MCF 10A (cell line): Measurements from ENCODE around the gene IQCK. TPM values are rescaled to one million over a fixed set of nuclear protein-coding genes. Genes with fewer than 3 reads are reported as not detected.

Experiments
- BruUV-seq: library from RNA; stranded (reverse); fragments of 400-500 nt; replicated peaks from 2 replicates; lab custom pipeline; 2021; lab: Mats Ljungman, UMichigan
- CTCF ChIA-PET: fragments of 300-600 bp; sonication (Branson Sonifier 250); formaldehyde crosslinking; extraction: SDS; loops from one replicate; lab custom pipeline; 2021; ENCODE audit warnings: antibody characterized with exemption, inconsistent platforms; lab: Yijun Ruan, JAX
- POLR2A ChIA-PET: fragments of 300-600, 350-650 bp; sonication (Branson Sonifier 250); formaldehyde crosslinking; extraction: SDS; loops from one replicate; lab custom pipeline; 2020; ENCODE audit warnings: antibody characterized with exemption, inconsistent platforms; lab: Yijun Ruan, JAX
- DNase-seq: peaks from one replicate; pipeline ENCODE4 v3.0.0-alpha.2; 2018; ENCODE audit not compliant: unreplicated experiment
- H3K27ac Mint-ChIP-seq: one replicate; pipeline ENCODE4 v1.8.0; 2022; ENCODE audit warnings: mild to moderate bottlenecking, low read depth, mixed read lengths; ENCODE audit not compliant: unreplicated experiment
- H3K27me3 Mint-ChIP-seq: one replicate; pipeline ENCODE4 v1.8.0; 2022; ENCODE audit warnings: mixed read lengths; ENCODE audit not compliant: insufficient read depth, unreplicated experiment
- H3K36me3 Mint-ChIP-seq: one replicate; pipeline ENCODE4 v1.8.0; 2022; ENCODE audit warnings: mild to moderate bottlenecking, moderate library complexity, mixed read lengths; ENCODE audit not compliant: insufficient read depth, unreplicated experiment
- H3K4me1 Mint-ChIP-seq: one replicate; pipeline ENCODE4 v1.8.0; 2022; ENCODE audit warnings: mixed read lengths; ENCODE audit not compliant: insufficient read depth, unreplicated experiment
- H3K4me3 Mint-ChIP-seq: one replicate; pipeline ENCODE4 v1.8.0; 2022; ENCODE audit warnings: mild to moderate bottlenecking, moderate library complexity, mixed read lengths; ENCODE audit not compliant: unreplicated experiment
- H3K9me3 Mint-ChIP-seq: one replicate; pipeline ENCODE4 v1.8.0; 2022; ENCODE audit warnings: mixed read lengths; ENCODE audit not compliant: unreplicated experiment
- intact Hi-C: fragments of 100-400 bp; cut with micrococcal nuclease; formaldehyde crosslinking; loops from 2 replicates; pipeline ENCODE4 v1.14.1; 2022
- total RNA-seq: library from RNA; stranded (reverse); gene quantifications from 2 replicates; pipeline ENCODE4 v1.2.3, GENCODE V29; 2022
- TF ChIP-seq, protein P1 (sequence below): fragments of 200-600 bp; IDR thresholded peaks from one replicate; pipeline ENCODE4 v1.8.0; 2022; ENCODE audit warnings: antibody characterized with exemption, mild to moderate bottlenecking; ENCODE audit not compliant: unreplicated experiment

The IQCK gene
- total RNA-seq, 1 experiment from 2014 or later = 5.9 TPM

DNA sequence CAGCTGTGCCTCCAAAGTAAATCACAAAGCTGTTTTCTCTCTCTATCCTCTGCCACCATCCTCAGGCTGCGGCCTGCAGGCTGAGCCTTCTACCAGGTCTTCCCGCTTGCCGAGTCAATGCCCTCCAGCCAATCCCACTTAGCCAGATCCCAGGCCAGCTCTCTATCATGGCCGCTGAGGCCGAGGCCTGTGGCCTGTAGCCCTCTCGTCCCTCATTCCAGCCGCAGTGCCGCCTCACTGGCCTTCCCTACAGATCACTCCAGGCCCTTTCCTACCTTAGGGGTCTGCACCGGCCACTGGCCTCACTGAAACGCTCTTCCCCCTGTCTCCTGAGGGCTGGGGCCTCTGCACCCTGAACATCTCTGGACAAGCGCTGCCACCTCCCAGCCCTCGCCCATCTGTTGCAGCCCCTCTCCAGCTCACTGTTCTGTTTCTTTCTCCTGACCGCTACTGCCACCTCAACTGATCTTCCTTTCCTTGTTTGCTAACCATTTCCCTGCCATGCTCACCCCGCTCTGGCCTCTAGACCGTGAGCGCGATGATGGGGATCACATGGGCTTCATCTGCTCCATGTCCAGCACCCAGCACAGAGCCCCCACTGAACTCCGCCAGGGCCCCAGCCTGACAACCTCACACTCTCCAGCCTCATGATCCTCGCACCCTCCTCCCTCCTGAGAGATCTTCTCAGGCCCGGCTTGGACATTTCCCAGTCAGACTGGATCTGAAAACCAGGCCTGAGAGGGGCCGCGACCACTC, 8.5 kb upstream of the IQCK start:
- Mint-ChIP-seq H3K4me1 (peaks cover 7% of the 10 kb centered on the region), H3K9me3 (no peaks in the 10 kb centered on the region), H3K36me3 (peaks cover 61% of the 10 kb centered on the region), H3K27ac (no peak overlapping the region), H3K27me3 (no peaks in the 10 kb centered on the region), H3K4me3 (no peak overlapping the region)
- no TSS peak for BruUV-seq
- POLR2A ChIA-PET = interaction anchor here (0.7 kb wide), 1 partner anchor 13 kb away, joined by 3 read pairs; no protein-coding TSS in a partner anchor
- no peak for DNase-seq
- intact Hi-C loops = loop anchor here (10.0 kb wide), 1 partner anchor 125 kb away; no protein-coding TSS in a partner anchor
- TF ChIP-seq, protein P1, sequence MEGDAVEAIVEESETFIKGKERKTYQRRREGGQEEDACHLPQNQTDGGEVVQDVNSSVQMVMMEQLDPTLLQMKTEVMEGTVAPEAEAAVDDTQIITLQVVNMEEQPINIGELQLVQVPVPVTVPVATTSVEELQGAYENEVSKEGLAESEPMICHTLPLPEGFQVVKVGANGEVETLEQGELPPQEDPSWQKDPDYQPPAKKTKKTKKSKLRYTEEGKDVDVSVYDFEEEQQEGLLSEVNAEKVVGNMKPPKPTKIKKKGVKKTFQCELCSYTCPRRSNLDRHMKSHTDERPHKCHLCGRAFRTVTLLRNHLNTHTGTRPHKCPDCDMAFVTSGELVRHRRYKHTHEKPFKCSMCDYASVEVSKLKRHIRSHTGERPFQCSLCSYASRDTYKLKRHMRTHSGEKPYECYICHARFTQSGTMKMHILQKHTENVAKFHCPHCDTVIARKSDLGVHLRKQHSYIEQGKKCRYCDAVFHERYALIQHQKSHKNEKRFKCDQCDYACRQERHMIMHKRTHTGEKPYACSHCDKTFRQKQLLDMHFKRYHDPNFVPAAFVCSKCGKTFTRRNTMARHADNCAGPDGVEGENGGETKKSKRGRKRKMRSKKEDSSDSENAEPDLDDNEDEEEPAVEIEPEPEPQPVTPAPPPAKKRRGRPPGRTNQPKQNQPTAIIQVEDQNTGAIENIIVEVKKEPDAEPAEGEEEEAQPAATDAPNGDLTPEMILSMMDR = no peak
- CTCF ChIA-PET = interaction anchor here (0.5 kb wide), 1 partner anchor 126 kb away, joined by 4 read pairs; no protein-coding TSS in a partner anchor

- peaks cover 58% of the 10 kb centered on the region for H3K36me3 Mint-ChIP-seq
- DNase-seq = no peak
- no peaks in the 10 kb centered on the region for H3K27me3 Mint-ChIP-seq
- H3K4me1 Mint-ChIP-seq = peaks cover 6% of the 10 kb centered on the region
- TF ChIP-seq, protein P1 = no peak
- CTCF ChIA-PET = interaction anchor here (0.6 kb wide), 1 partner anchor 51 kb away, joined by 4 read pairs; no protein-coding TSS in a partner anchor
- H3K9me3 Mint-ChIP-seq = no peaks in the 10 kb centered on the region
- no peak overlapping the region for H3K27ac Mint-ChIP-seq
- POLR2A ChIA-PET = no interaction called here
- no peak overlapping the region for H3K4me3 Mint-ChIP-seq
- no TSS peak for BruUV-seq
- intact Hi-C loops = loop anchor here (10.0 kb wide), 1 partner anchor 126 kb away; no protein-coding TSS in a partner anchor
Observed at GRCh38 chr16:19710191-19710908, 7.7 kb upstream of the IQCK start.

DNA sequence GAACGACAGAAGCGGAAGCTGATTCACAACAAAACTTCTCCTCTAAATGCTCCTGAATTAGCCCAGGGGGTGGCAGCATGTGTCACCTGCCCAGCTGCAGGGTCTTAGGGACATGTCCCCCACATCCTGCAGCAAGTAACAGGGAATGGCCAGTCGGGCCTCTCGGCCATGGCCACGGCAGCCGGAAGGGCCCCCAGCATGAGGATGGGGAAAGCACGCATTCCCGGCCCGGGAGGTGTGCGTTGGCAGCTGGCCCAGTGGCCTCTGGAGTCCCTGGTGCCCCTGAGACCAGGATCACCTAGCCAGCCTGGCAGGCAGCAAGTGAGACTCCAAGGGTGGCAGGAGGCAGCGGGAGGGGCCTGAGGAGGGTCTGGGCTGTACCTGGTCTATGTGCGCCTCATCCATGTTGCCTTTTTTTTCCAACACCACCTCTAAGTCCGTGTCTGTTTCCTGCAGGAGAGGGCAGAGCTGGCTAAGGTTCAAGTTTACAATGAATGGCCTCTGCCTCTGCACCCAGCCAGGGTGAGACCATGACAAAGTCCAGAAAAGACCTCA, 7.0 kb upstream of the IQCK start:
- H3K27me3 Mint-ChIP-seq = no peaks in the 10 kb centered on the region
- TF ChIP-seq, protein P1 = no peak
- peaks cover 51% of the 10 kb centered on the region for H3K36me3 Mint-ChIP-seq
- ChIA-PET POLR2A (no interaction called here), CTCF (interaction anchor here (0.6 kb wide), 1 partner anchor 52 kb away, joined by 4 read pairs; no protein-coding TSS in a partner anchor)
- peaks cover 14% of the 10 kb centered on the region for H3K4me1 Mint-ChIP-seq
- BruUV-seq = no TSS peak
- no peak overlapping the region for H3K27ac Mint-ChIP-seq
- intact Hi-C loops = loop anchor here (10.0 kb wide), 1 partner anchor 126 kb away; no protein-coding TSS in a partner anchor
- no peak overlapping the region for H3K4me3 Mint-ChIP-seq
- DNase-seq = no peak
- H3K9me3 Mint-ChIP-seq = no peaks in the 10 kb centered on the region
